GM19463 (cell line): ENCODE data around the gene SEMA7A.

ENCODE experiments used
- ATAC-seq: cut with Tn5 transposase; IDR thresholded peaks from one replicate; pipeline ENCODE4 v1.9.1; 2021; ENCODE audit warnings: mild to moderate bottlenecking, moderate library complexity; ENCODE audit not compliant: unreplicated experiment

Gene SEMA7A

GRCh38 chr15:74451861-74452835 lies 18.4 kb upstream of the SEMA7A start:
- ATAC-seq = no peak

- no peak for ATAC-seq
These were observed 17.6 kb upstream of the SEMA7A start for GRCh38 chr15:74451322-74451721.

GRCh38 chr15:74449643-74450205 lies 16.0 kb upstream of the SEMA7A start:
- no peak for ATAC-seq

- no peak for ATAC-seq
These were observed 15.3 kb upstream of the SEMA7A start for GRCh38 chr15:74449095-74449494.

GRCh38 chr15:74445816-74446763 lies 12.3 kb upstream of the SEMA7A start:
- ATAC-seq = no peak

- no peak for ATAC-seq
These were observed 10.6 kb upstream of the SEMA7A start for GRCh38 chr15:74444106-74445062.

GRCh38 chr15:74443100-74443909 lies 9.5 kb upstream of the SEMA7A start:
- ATAC-seq = no peak

GRCh38 chr15:74442604-74443003 lies 8.8 kb upstream of the SEMA7A start:
- ATAC-seq = no peak

GRCh38 chr15:74442063-74442462 lies 8.3 kb upstream of the SEMA7A start:
- ATAC-seq = no peak

GRCh38 chr15:74441248-74441941 lies 7.6 kb upstream of the SEMA7A start:
- no peak for ATAC-seq

- no peak for ATAC-seq
These were observed 5.1 kb upstream of the SEMA7A start for GRCh38 chr15:74438721-74439316.

GRCh38 chr15:74438206-74438605 lies 4.4 kb upstream of the SEMA7A start:
- no peak for ATAC-seq

GRCh38 chr15:74434263-74435136 lies 742 bp upstream of the SEMA7A start:
- no peak for ATAC-seq

GRCh38 chr15:74432968-74433591 lies 678 bp downstream of the SEMA7A start:
- no peak for ATAC-seq

- ATAC-seq = no peak
These were observed 1.3 kb downstream of the SEMA7A start for GRCh38 chr15:74432271-74432967.

- no peak for ATAC-seq
These were observed 2.1 kb downstream of the SEMA7A start for GRCh38 chr15:74431645-74432044.
